ENCODE results near the gene EIF4A2. TPM values are rescaled to one million over a fixed set of nuclear protein-coding genes. Genes with fewer than 3 reads are reported as not detected.

EIF4A2 gene
- total and polyA plus RNA-seq, 9 of the 15 experiments (the other 6 are each of a cell fraction or from before 2014, with no cell fraction given), result 307 to 754 (median 435) TPM

DNA sequence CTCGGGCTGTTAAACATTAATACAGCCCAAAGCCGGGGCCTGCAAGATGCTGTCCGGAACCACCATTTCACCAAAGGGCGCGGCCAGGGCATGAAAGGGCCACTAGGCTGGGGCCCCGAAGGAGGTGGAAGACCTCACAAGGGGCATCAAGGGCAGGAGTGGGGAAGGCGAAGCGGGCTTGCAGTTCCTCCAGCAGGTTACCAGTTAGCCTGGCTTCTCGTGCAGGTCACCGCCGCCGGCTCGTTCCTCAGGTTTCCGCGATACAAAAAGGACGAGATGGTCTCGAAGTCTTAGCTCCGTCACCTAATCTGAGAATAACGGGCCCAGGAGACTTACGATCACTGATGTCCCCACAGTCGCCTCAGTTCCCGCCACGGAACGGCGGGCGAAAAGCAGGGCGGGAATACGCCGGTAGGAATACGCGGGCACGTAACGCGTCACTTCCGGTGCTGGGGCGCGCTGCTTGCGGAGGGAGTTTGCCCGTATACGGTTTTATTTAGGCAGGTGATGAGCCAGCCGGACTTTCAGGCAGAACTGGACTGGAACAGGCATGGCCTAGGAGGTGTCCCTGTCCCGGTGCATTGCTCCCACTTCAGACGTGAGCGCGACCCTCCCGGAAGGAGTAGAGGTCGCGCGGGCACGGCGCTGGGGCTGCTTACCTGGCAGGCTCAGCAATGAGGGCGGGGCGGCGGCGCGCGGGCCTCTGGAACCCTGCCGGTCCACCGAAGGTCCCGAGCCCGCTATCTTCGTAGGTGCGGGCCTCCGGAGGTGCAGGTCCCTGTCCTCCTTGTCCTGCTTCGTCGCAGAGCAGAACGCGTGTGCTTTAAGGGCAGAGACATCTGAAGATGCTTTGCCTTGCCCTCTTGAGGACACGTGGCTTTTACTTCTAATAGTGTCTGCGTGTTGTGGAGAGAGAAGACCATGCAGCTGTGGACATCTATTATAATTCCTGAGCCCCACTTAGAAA lies 23.0 kb downstream of the EIF4A2 start, which contains the start of gene RFC4 (continued):
- TF ChIP-seq, protein P1, sequence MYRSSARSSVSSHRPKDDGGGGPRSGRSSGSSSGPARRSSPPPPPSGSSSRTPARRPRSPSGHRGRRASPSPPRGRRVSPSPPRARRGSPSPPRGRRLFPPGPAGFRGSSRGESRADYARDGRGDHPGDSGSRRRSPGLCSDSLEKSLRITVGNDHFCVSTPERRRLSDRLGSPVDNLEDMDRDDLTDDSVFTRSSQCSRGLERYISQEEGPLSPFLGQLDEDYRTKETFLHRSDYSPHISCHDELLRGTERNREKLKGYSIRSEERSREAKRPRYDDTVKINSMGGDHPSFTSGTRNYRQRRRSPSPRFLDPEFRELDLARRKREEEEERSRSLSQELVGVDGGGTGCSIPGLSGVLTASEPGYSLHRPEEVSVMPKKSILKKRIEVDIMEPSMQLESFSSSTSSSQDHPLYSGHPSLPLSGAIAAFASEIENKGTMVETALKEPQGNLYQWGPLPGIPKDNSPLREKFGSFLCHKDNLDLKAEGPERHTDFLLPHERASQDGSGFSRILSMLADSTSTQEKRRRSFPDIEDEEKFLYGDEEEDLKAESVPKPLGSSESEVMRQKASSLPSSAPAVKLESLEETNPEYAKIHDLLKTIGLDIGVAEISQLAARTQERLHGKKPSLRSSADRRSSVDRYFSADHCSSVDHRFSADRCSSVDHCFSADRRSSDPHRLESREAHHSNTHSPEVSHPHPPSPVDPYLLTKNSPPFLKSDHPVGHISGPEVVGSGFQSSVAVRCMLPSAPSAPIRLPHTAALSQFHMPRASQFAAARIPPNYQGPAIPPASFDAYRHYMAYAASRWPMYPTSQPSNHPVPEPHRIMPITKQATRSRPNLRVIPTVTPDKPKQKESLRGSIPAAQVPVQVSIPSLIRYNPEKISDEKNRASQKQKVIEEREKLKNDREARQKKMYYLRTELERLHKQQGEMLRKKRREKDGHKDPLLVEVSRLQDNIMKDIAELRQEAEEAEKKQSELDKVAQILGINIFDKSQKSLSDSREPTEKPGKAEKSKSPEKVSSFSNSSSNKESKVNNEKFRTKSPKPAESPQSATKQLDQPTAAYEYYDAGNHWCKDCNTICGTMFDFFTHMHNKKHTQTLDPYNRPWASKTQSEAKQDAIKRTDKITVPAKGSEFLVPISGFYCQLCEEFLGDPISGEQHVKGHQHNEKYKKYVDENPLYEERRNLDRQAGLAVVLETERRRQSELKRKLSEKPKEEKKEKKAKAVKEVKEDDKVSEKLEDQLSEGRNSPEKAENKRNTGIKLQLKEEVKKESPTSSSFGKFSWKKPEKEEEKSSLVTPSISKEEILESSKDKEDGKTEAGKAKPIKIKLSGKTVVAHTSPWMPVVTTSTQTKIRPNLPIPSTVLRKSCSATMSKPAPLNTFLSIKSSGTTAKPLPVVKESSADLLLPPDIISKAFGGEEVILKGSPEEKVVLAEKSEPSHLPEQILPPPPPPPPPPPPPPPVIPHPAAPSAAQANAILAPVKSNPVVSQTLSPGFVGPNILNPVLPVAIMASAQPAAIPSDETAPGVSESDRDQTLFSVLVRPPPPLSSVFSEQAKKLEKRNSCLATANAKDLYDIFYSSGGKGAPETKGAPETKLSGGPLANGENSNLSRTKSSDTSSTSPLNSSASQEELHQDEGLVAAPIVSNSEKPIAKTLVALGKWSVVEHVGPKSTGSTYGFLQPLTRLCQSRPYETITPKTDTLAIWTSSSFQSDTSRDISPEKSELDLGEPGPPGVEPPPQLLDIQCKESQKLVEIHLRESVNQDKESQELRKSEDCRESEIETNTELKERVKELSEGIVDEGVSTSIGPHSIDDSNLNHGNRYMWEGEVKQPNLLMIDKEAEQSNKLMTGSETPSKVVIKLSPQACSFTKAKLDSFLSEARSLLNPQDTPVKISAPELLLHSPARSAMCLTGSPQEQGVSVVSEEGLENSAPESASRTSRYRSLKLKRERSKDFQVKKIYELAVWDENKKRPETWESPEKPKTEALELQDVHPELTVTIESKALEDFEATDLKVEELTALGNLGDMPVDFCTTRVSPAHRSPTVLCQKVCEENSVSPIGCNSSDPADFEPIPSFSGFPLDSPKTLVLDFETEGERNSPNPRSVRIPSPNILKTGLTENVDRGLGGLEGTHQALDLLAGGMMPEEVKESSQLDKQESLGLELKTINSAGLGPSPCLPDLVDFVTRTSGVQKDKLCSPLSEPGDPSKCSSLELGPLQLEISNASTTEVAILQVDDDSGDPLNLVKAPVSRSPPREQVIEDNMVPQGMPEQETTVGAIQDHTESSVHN (IDR thresholded peaks at IDR 0.05; ENCODE audit: borderline replicate concordance in 1 of 2, low read depth in 1 of 2), result no peak
- no peak for TF ChIP-seq MEF2A (IDR thresholded peaks at IDR 0.05; ENCODE audit: control insufficient read depth, low read depth, low read length)
- peak; percentile 71; the same call in 1 of the 2 replicates for TF ChIP-seq MTA1 (IDR thresholded peaks at IDR 0.05; ENCODE audit: borderline replicate concordance)
- TF ChIP-seq, protein P2, sequence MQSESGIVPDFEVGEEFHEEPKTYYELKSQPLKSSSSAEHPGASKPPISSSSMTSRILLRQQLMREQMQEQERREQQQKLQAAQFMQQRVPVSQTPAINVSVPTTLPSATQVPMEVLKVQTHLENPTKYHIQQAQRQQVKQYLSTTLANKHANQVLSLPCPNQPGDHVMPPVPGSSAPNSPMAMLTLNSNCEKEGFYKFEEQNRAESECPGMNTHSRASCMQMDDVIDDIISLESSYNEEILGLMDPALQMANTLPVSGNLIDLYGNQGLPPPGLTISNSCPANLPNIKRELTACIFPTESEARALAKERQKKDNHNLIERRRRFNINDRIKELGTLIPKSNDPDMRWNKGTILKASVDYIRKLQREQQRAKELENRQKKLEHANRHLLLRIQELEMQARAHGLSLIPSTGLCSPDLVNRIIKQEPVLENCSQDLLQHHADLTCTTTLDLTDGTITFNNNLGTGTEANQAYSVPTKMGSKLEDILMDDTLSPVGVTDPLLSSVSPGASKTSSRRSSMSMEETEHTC (IDR thresholded peaks at IDR 0.05), result no peak
- TF ChIP-seq MAFG (tag; conservative IDR thresholded peaks at IDR 0.05), result no peak
- TF ChIP-seq RFX5 (IDR thresholded peaks at IDR 0.05; ENCODE audit: low read depth, low read length), result no peak
- TF ChIP-seq, protein P3, sequence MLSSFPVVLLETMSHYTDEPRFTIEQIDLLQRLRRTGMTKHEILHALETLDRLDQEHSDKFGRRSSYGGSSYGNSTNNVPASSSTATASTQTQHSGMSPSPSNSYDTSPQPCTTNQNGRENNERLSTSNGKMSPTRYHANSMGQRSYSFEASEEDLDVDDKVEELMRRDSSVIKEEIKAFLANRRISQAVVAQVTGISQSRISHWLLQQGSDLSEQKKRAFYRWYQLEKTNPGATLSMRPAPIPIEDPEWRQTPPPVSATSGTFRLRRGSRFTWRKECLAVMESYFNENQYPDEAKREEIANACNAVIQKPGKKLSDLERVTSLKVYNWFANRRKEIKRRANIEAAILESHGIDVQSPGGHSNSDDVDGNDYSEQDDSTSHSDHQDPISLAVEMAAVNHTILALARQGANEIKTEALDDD (IDR thresholded peaks at IDR 0.05), result no peak
- TF ChIP-seq CTBP1 (IDR thresholded peaks at IDR 0.05; ENCODE audit: borderline replicate concordance), result peak; percentile 84
- TF ChIP-seq, protein P4, sequence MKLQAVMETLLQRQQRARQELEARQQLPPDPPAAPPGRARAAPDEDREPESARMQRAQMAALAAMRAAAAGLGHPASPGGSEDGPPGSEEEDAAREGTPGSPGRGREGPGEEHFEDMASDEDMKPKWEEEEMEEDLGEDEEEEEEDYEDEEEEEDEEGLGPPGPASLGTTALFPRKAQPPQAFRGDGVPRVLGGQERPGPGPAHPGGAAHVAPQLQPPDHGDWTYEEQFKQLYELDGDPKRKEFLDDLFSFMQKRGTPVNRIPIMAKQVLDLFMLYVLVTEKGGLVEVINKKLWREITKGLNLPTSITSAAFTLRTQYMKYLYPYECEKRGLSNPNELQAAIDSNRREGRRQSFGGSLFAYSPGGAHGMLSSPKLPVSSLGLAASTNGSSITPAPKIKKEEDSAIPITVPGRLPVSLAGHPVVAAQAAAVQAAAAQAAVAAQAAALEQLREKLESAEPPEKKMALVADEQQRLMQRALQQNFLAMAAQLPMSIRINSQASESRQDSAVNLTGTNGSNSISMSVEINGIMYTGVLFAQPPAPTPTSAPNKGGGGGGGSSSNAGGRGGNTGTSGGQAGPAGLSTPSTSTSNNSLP (IDR thresholded peaks at IDR 0.05; ENCODE audit: borderline replicate concordance, low read depth, low read length), result 0 out of 2 replicates have a peak, but pooled peaks have one; percentile 24
- peak in 1 of 2 experiments; percentile 42; a peak in 1 of 4 replicates for TF ChIP-seq NONO (IDR thresholded peaks at IDR 0.05; ENCODE audit: low read depth in 2 of 2, low read length in 1 of 2)
- TF ChIP-seq KLF10 (CRISPR knock-in tag; IDR thresholded peaks at IDR 0.05), result no peak
- peak in 1 of 2 experiments; percentile 77; a peak in 1 of 4 replicates for TF ChIP-seq SIN3A (IDR thresholded peaks at IDR 0.05; ENCODE audit: borderline replicate concordance in 2 of 2, control insufficient read depth in 1 of 2, low read depth in 2 of 2, low read length in 2 of 2)
- TF ChIP-seq NR2F6 (CRISPR knock-in tag; IDR thresholded peaks at IDR 0.05), result no peak

Measured in K562 (cell line).